HepG2 (cell line): ENCODE results near the gene MBD3. TPM values are rescaled to one million over a fixed set of nuclear protein-coding genes. Genes with fewer than 3 reads are reported as not detected.
A peak's percentile ranks its signal among the peaks of the same experiment; 100 is the strongest.

Source experiments
- ATAC-seq: fragments of 200-7000 bp; cut with Tn5 transposase; 3 replicates; pipeline ENCODE4 v1.9.1; 2020; ENCODE audit warnings: mild to moderate bottlenecking, moderate library complexity
- BruUV-seq: library from RNA; stranded (reverse); fragments of 400-500 nt; replicated peaks from 2 replicates; lab custom pipeline; 2021; lab: Mats Ljungman, UMichigan
- CTCF ChIA-PET: fragments of 300-600 bp; formaldehyde crosslinking; extraction: SDS; loops from one replicate; lab custom pipeline; 2021; ENCODE audit warnings: low total read pairs, inconsistent platforms, low intra/inter-chr PET ratio; lab: Yijun Ruan, JAX
- POLR2A ChIA-PET: fragments of 350-600 bp; sonication (Branson Sonifier 250); formaldehyde crosslinking; loops from one replicate; lab custom pipeline; 2020; ENCODE audit warnings: antibody characterized with exemption, inconsistent platforms; lab: Yijun Ruan, JAX
- DNase-seq: peaks from one replicate; pipeline ENCODE4 v3.0.0-alpha.2; 2015; ENCODE audit warnings: low spot score
- FAIRE-seq: peaks from 3 replicates; lab custom pipeline; 2011; peaks lifted over from hg19 to GRCh38; lab: Jason Lieb, UNC
- H2AFZ ChIP-seq: one replicate; pipeline ENCODE4 v1.6.1; 2011; ENCODE audit warnings: low read length, inconsistent platforms
- H3K27ac ChIP-seq: fragments of 300-600 bp; 3 replicates; pipeline ENCODE4 v1.8.0; 2011; ENCODE audit warnings: mixed run types, mild to moderate bottlenecking, mixed read lengths, low read length, inconsistent platforms; ENCODE audit not compliant: insufficient read depth; ENCODE audit errors: extremely low read length
- H3K27me3 ChIP-seq, 2 experiments: fragments of 200-600 bp in 1 of 2; 2 replicates in 1 of 2; 3 replicates in 1 of 2; pipeline versions ENCODE4 v1.6.0 to v1.8.0; 2011; ENCODE audit warnings: low read length in 2 of 2, mild to moderate bottlenecking in 2 of 2, moderate library complexity in 2 of 2, inconsistent platforms in 1 of 2; ENCODE audit not compliant: insufficient read depth in 2 of 2, control insufficient read depth in 1 of 2
- H3K36me3 ChIP-seq, 2 experiments: fragments of 200-600 bp in 1 of 2; replicated peaks in 1 of 2; 2 replicates in 1 of 2; 3 replicates in 1 of 2; pipeline versions ENCODE4 v1.5.1 to v1.8.0; 2011; ENCODE audit warnings: low read length in 2 of 2, inconsistent platforms in 1 of 2; ENCODE audit not compliant: insufficient read depth in 2 of 2, control insufficient read depth in 1 of 2
- H3K4me1 ChIP-seq: 2 replicates; pipeline ENCODE4 v1.5.1; 2012; ENCODE audit warnings: low read length, inconsistent platforms; ENCODE audit not compliant: insufficient read depth
- H3K4me2 ChIP-seq: 2 replicates; pipeline ENCODE4 v1.6.0; 2011; ENCODE audit warnings: low read depth, low read length, inconsistent platforms
- H3K4me3 ChIP-seq, 3 experiments: fragments of 200-600 bp in 1 of 3; sonication (generic), shearing (Covaris generic) in 1 of 3; replicated peaks in 1 of 3; 2 replicates each; pipeline ENCODE4 v1.5.1; 2011 to 2016; ENCODE audit warnings: low read length in 3 of 3, inconsistent platforms in 2 of 3, low read depth in 2 of 3, mild to moderate bottlenecking in 2 of 3, control low read depth in 1 of 3, mixed read lengths in 1 of 3; ENCODE audit not compliant: insufficient read depth in 1 of 3
- H3K79me2 ChIP-seq: one replicate; pipeline ENCODE4 v1.6.1; 2011; ENCODE audit warnings: low read length, inconsistent platforms; ENCODE audit not compliant: insufficient read depth
- H3K9ac ChIP-seq: 2 replicates; pipeline ENCODE4 v1.6.0; 2011; ENCODE audit warnings: mild to moderate bottlenecking, low read depth, low read length, inconsistent platforms; ENCODE audit not compliant: insufficient read depth
- H3K9me3 ChIP-seq: 2 replicates; pipeline ENCODE4 v1.5.1; 2012; ENCODE audit warnings: mild to moderate bottlenecking, low read length
- H4K20me1 ChIP-seq: 2 replicates; pipeline ENCODE4 v1.6.0; 2011; ENCODE audit warnings: inconsistent platforms, mild to moderate bottlenecking, low read length, moderate library complexity; ENCODE audit not compliant: insufficient read depth
- CEBPG ChIP-seq: IDR thresholded peaks from 2 replicates; pipeline ENCODE4 v1.6.1; 2016
- CENPX ChIP-seq: sonication (generic); formaldehyde crosslinking; IDR thresholded peaks from 2 replicates; pipeline ENCODE4 v1.9.0; 2021; ENCODE audit warnings: mild to moderate bottlenecking, missing genetic modification reagents, moderate library complexity
- CTCF ChIP-seq: sonication (generic); formaldehyde crosslinking; IDR thresholded peaks from 2 replicates; pipeline ENCODE4 v1.5.0; 2020; ENCODE audit warnings: mild to moderate bottlenecking, missing genetic modification reagents, moderate library complexity
- FOXC1 ChIP-seq: sonication (generic); formaldehyde crosslinking; IDR thresholded peaks from 2 replicates; pipeline ENCODE4 v1.8.0; 2022; ENCODE audit warnings: mild to moderate bottlenecking, missing genetic modification reagents, borderline replicate concordance
- HIVEP1 ChIP-seq: sonication (generic); formaldehyde crosslinking; IDR thresholded peaks from 2 replicates; pipeline ENCODE4 v1.4.0; 2020; ENCODE audit warnings: mild to moderate bottlenecking, missing genetic modification reagents
- IRX3 ChIP-seq: sonication (generic); formaldehyde crosslinking; IDR thresholded peaks from 2 replicates; pipeline ENCODE4 v1.8.1; 2023; ENCODE audit warnings: mild to moderate bottlenecking, low read depth, missing genetic modification reagents, borderline replicate concordance
- JUND ChIP-seq: sonication (generic); formaldehyde crosslinking; IDR thresholded peaks from 2 replicates; pipeline ENCODE4 v1.8.0; 2022; ENCODE audit warnings: mild to moderate bottlenecking, missing genetic modification reagents
- KDM5B ChIP-seq: sonication (generic); formaldehyde crosslinking; IDR thresholded peaks from 2 replicates; pipeline ENCODE4 v1.4.0; 2020; ENCODE audit warnings: missing genetic modification reagents, mild to moderate bottlenecking, borderline replicate concordance
- KLF11 ChIP-seq: IDR thresholded peaks from 2 replicates; pipeline ENCODE4 v1.6.1; 2016; ENCODE audit warnings: missing compliant biosample characterization
- RBM22 ChIP-seq: fragments of 200-400 bp; formaldehyde crosslinking; optimal IDR thresholded peaks from 2 replicates; pipeline ENCODE3; 2017; ENCODE audit warnings: mild to moderate bottlenecking, low read length, moderate library complexity
- RNF2 ChIP-seq: fragments of 450-650 bp; conservative IDR thresholded peaks from 2 replicates; pipeline ENCODE4 v1.6.1; 2016; ENCODE audit warnings: low read depth
- RXRB ChIP-seq: IDR thresholded peaks from 2 replicates; pipeline ENCODE4 v1.6.1; 2016; ENCODE audit warnings: borderline replicate concordance, missing genetic modification reagents, missing compliant biosample characterization
- SIN3B ChIP-seq: fragments of 150-350 bp; IDR thresholded peaks from 2 replicates; pipeline ENCODE4 v1.6.1; 2014; ENCODE audit warnings: low read length
- TEAD3 ChIP-seq: optimal IDR thresholded peaks from 2 replicates; pipeline ENCODE3; 2016; ENCODE audit warnings: borderline replicate concordance
- YY1 ChIP-seq: IDR thresholded peaks from 2 replicates; pipeline ENCODE4 v1.6.1; 2011; ENCODE audit warnings: low read length, low read depth, moderate library complexity, mild to moderate bottlenecking; ENCODE audit not compliant: insufficient read depth, insufficient replicate concordance
- ZNF329 ChIP-seq: sonication (generic); formaldehyde crosslinking; IDR thresholded peaks from 2 replicates; pipeline ENCODE4 v1.9.0; 2021; ENCODE audit warnings: low read depth, mild to moderate bottlenecking, missing genetic modification reagents
- ZNF569 ChIP-seq: sonication (generic); formaldehyde crosslinking; IDR thresholded peaks from 2 replicates; pipeline ENCODE4 v1.5.0; 2020; ENCODE audit warnings: mild to moderate bottlenecking, missing genetic modification reagents, moderate library complexity, borderline replicate concordance
- WGBS: methylation state at CpG from one replicate; pipeline ENCODE4 v1.1.6; 2017; ENCODE audit warnings: low lambda C conversion rate; 5-methylcytosine and 5-hydroxymethylcytosine counted together
- in situ Hi-C: cut with HindIII; loops from 2 replicates; pipeline ENCODE4 v1.10.0; 2017; ENCODE audit warnings: low pct_unique_long_range_greater_than_20kb; ENCODE audit not compliant: extremely low pct_ligation_motif_present
- intact Hi-C: fragments of 100-400 bp; cut with micrococcal nuclease; formaldehyde crosslinking; loops from one replicate; pipeline ENCODE4 v1.10.0; 2022; ENCODE audit not compliant: unreplicated experiment
- polyA plus RNA-seq, 8 experiments: library from polyadenylated mRNA; depleted of rRNA in 3 of 8; stranded (reverse) in 7 of 8; unstranded in 1 of 8; fragments of >200 nt; fragmentation: Illumina TruSeq in 4 of 8; extraction: Trizol in 4 of 8; gene quantifications; 2 replicates each; pipeline versions ENCODE4 v1.2.1 to v1.2.3, GENCODE V29; 2011 to 2016; ENCODE audit warnings: low read depth in 4 of 8, missing spikeins in 1 of 8, mixed read lengths in 1 of 8; ENCODE audit not compliant: insufficient read depth in 1 of 8
- total RNA-seq, 5 experiments: library from RNA; depleted of rRNA; stranded (reverse); fragments of >200 nt; fragmentation: Illumina TruSeq; extraction: Trizol; gene quantifications; 2 replicates each; pipeline ENCODE4 v1.2.3, GENCODE V29; 2016; ENCODE audit warnings: low read depth in 1 of 5
- TF ChIP-seq, protein P1 (sequence below): sonication (generic); formaldehyde crosslinking; IDR thresholded peaks from 2 replicates; pipeline ENCODE4 v1.4.0; 2020; ENCODE audit warnings: missing genetic modification reagents, borderline replicate concordance
- TF ChIP-seq, protein P2 (sequence below): sonication (generic); formaldehyde crosslinking; IDR thresholded peaks from 2 replicates; pipeline ENCODE4 v1.5.0; 2020; ENCODE audit warnings: missing genetic modification reagents, mild to moderate bottlenecking, borderline replicate concordance

The MBD3 gene
- total and polyA plus RNA-seq, 2 of the 13 experiments (the other 11 are each of a cell fraction or from before 2014, with no cell fraction given): 21.2 to 76.9 TPM

GRCh38 chr19:1592024-1592754, 476 bp downstream of the MBD3 start:
- POLR2A ChIA-PET: interaction anchor here (1.3 to 2.7 kb wide), 4 partner anchors 11 to 15 kb away, joined by 3 to 24 read pairs (median 22); partner anchors contain the start of gene UQCR11
- Histone ChIP-seq H3K4me2 (peak overlapping the region; percentile 95), H3K9ac (peak overlapping the region; percentile 100), H2AFZ (no peak overlapping the region), H3K27me3 (no peaks in the 10 kb centered on the region; a peak in 1 of 5 replicates), H3K36me3 (peaks cover under 1 to 8% of the 10 kb centered on the region in 2 experiments; a peak in 4 of 5 replicates), H3K4me3 (peak overlapping the region; percentile 72 to 90 (median 83)), H3K27ac (peak overlapping the region; percentile 99), H4K20me1 (no peaks in the 10 kb centered on the region), H3K9me3 (no peaks in the 10 kb centered on the region), H3K4me1 (peaks cover 48% of the 10 kb centered on the region), H3K79me2 (peaks cover 35% of the 10 kb centered on the region)
- FAIRE-seq (no peak), ATAC-seq (peak; percentile 69), DNase-seq (peak; percentile 78)
- in situ Hi-C loops: no loop called here
- intact Hi-C loops: loop anchor here (10.0 kb wide), 1 partner anchor 47 kb away; no protein-coding TSS in a partner anchor
- WGBS: no CpG with 5 or more reads among the region's 94 CpGs
- BruUV-seq: no TSS peak
- CTCF ChIA-PET: no interaction called here
- TF ChIP-seq TEAD3 (CRISPR knock-in tag) (no peak), YY1 (peak; percentile 87), RBM22 (no peak), IRX3 (CRISPR knock-in tag) (no peak; the same call in 1 of the 2 replicates), RNF2 (peak; percentile 94), KLF11 (CRISPR knock-in tag) (no peak), ZNF329 (CRISPR knock-in tag) (peak; percentile 48; the same call in 1 of the 2 replicates), SIN3B (no peak), HIVEP1 (CRISPR knock-in tag) (0 out of 2 replicates have a peak, but pooled peaks have one; percentile 60), FOXC1 (no peak), KDM5B (CRISPR knock-in tag) (peak; percentile 83; the same call in 1 of the 2 replicates), CENPX (no peak), RXRB (CRISPR knock-in tag) (no peak), CTCF (CRISPR knock-in tag) (no peak), CEBPG (CRISPR knock-in tag) (no peak), JUND (CRISPR knock-in tag) (no peak), ZNF569 (CRISPR knock-in tag) (no peak)
- TF ChIP-seq, protein P1, sequence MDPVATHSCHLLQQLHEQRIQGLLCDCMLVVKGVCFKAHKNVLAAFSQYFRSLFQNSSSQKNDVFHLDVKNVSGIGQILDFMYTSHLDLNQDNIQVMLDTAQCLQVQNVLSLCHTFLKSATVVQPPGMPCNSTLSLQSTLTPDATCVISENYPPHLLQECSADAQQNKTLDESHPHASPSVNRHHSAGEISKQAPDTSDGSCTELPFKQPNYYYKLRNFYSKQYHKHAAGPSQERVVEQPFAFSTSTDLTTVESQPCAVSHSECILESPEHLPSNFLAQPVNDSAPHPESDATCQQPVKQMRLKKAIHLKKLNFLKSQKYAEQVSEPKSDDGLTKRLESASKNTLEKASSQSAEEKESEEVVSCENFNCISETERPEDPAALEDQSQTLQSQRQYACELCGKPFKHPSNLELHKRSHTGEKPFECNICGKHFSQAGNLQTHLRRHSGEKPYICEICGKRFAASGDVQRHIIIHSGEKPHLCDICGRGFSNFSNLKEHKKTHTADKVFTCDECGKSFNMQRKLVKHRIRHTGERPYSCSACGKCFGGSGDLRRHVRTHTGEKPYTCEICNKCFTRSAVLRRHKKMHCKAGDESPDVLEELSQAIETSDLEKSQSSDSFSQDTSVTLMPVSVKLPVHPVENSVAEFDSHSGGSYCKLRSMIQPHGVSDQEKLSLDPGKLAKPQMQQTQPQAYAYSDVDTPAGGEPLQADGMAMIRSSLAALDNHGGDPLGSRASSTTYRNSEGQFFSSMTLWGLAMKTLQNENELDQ (CRISPR knock-in tag): no peak
- TF ChIP-seq, protein P2, sequence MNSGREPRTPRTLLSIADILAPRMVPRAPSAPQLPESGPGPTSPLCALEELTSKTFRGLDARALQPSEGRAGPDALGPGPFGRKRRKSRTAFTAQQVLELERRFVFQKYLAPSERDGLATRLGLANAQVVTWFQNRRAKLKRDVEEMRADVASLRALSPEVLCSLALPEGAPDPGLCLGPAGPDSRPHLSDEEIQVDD (CRISPR knock-in tag): peak; percentile 94; the same call in 1 of the 2 replicates
